C4-2B (cell line): ENCODE measurements around the gene NHSL2.

Experiments used
- ZFX ChIP-seq: fragments of 450-650 bp; IDR thresholded peaks from 2 replicates; pipeline ENCODE4 v1.6.1; 2017
- TF ChIP-seq, protein P1 (sequence below): fragments of 450-650 bp; conservative IDR thresholded peaks from 2 replicates; pipeline ENCODE4 v1.5.1; 2017; ENCODE audit warnings: mild to moderate bottlenecking

DNA sequence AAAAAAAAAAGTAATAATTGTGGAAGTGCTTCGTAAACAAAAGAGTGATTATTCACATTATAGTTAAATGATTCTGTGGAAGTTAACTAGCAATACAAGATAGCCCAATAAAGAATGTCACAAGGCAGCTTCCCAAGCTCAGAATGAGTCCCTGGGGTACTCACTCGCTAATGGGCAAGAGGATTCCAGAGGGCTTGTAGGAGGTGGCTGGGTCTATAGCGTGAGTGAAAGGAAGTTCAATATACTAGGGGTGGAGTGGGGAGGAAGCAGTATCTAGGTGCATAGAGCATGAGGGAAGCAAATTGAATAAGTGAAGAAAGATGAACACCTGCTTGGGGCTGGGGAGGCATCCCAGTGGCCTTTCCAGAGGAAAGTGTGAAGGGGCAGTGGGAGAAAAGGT lies 178.6 kb downstream of the NHSL2 start:
- TF ChIP-seq, protein P1, sequence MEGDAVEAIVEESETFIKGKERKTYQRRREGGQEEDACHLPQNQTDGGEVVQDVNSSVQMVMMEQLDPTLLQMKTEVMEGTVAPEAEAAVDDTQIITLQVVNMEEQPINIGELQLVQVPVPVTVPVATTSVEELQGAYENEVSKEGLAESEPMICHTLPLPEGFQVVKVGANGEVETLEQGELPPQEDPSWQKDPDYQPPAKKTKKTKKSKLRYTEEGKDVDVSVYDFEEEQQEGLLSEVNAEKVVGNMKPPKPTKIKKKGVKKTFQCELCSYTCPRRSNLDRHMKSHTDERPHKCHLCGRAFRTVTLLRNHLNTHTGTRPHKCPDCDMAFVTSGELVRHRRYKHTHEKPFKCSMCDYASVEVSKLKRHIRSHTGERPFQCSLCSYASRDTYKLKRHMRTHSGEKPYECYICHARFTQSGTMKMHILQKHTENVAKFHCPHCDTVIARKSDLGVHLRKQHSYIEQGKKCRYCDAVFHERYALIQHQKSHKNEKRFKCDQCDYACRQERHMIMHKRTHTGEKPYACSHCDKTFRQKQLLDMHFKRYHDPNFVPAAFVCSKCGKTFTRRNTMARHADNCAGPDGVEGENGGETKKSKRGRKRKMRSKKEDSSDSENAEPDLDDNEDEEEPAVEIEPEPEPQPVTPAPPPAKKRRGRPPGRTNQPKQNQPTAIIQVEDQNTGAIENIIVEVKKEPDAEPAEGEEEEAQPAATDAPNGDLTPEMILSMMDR: no peak
- no peak for TF ChIP-seq ZFX
